Right lobe of liver (tissue), 6 donors: ENCODE data around the gene MCC. TPM values are rescaled to one million over a fixed set of nuclear protein-coding genes. Genes with fewer than 3 reads are reported as not detected.

Experiments used
- ATAC-seq, 4 donors: fragments of 200-7000 bp; cut with Tn5 transposase; one replicate each; pipeline ENCODE4 v1.9.1; 2020; ENCODE audit warnings: mild to moderate bottlenecking in 4 of 4, moderate library complexity in 4 of 4
- DNase-seq, 3 donors: peaks; one replicate each; pipeline ENCODE4 v3.0.0-alpha.2; 2020
- H3K27ac ChIP-seq, 3 donors: fragments of 200-600 bp; one replicate each; pipeline ENCODE4 v1.8.0; 2022
- H3K27me3 ChIP-seq, 2 donors: fragments of 200-600 bp; one replicate each; pipeline ENCODE4 v1.8.0; 2022
- H3K36me3 ChIP-seq, 4 donors: fragments of 200-600 bp; sonication (generic) in 1 of 4; one replicate each; pipeline versions ENCODE4 v1.5.1 to v1.8.0; 2017 to 2022; ENCODE audit warnings: control low read depth in 1 of 4
- H3K4me1 ChIP-seq, 4 donors: fragments of 200-600 bp; sonication (generic) in 1 of 4; one replicate each; pipeline versions ENCODE4 v1.5.1 to v1.8.0; 2017 to 2022; ENCODE audit warnings: control low read depth in 1 of 4
- H3K4me3 ChIP-seq, 3 donors: fragments of 200-600 bp; one replicate each; pipeline ENCODE4 v1.8.0; 2022
- H3K9me3 ChIP-seq, 4 donors: fragments of 200-600 bp; sonication (generic) in 1 of 4; one replicate each; pipeline versions ENCODE4 v1.5.1 to v1.8.0; 2017 to 2022; ENCODE audit warnings: control low read depth in 1 of 4
- CTCF ChIP-seq, 4 donors: fragments of 200-600 bp in 3 of 4; fragments of 450-650 bp in 1 of 4; IDR thresholded peaks; one replicate each; pipeline versions ENCODE4 v1.5.1 to v1.8.0; 2016 to 2022; ENCODE audit warnings: antibody characterized with exemption in 4 of 4, mild to moderate bottlenecking in 2 of 4
- POLR2A ChIP-seq: fragments of 450-650 bp; IDR thresholded peaks from one replicate; pipeline ENCODE4 v1.6.1; 2017; ENCODE audit warnings: antibody characterized with exemption, mild to moderate bottlenecking
- WGBS: methylation state at CpG from one replicate; pipeline ENCODE4 v1.1.6; 2018; ENCODE audit warnings: low coverage, low lambda C conversion rate; ENCODE audit not compliant: insufficient coverage; ENCODE audit errors: missing lambda C conversion rate; 5-methylcytosine and 5-hydroxymethylcytosine counted together
- intact Hi-C, 2 donors: fragments of 100-400 bp; cut with DNase I; formaldehyde crosslinking; loops; one replicate each; pipeline versions ENCODE4 v1.11.2 to v1.14.1; 2022
- total RNA-seq, 6 experiments: library from RNA; depleted of rRNA in 2 of 6; stranded (reverse); fragments of >200 nt in 2 of 6; fragmentation: NEBNext Ultra II Directional in 3 of 6; extraction: Animal tissue kit (Norgen Biotek cat#: 25700) in 3 of 6; gene quantifications; one replicate each; pipeline versions ENCODE4 v1.1.0 to v1.2.4, GENCODE V29; 2016 to 2023
- donor health status: DM: no; HTN: yes; CAD: no.
- donor health status: DM: no; HTN: no; CAD: no.
- donor health status: DM: no; HTN: no; CAD: no.
- donor health status: DM: no; HTN: yes; CAD: no.
- donor health status: DM: no; HTN: yes; CAD: no.

MCC gene
- total RNA-seq, 6 experiments from 2014 or later, result 23.1 to 35.2 (median 26.1) TPM

GRCh38 chr5:113452941-113453340 is 35.3 kb downstream of the MCC start:
- WGBS, result 89% methylated on average over 5 of the region's 6 CpGs

GRCh38 chr5:113451797-113452196 is 36.5 kb downstream of the MCC start:
- H3K36me3 ChIP-seq, result no peaks in the 10 kb centered on the region
- WGBS, result no CpG with 5 or more reads among the region's 2 CpGs
- intact Hi-C loops, result no loop called here
- H3K9me3 ChIP-seq, result no peaks in the 10 kb centered on the region
- ATAC-seq, result no peak
- no peaks in the 10 kb centered on the region for H3K27me3 ChIP-seq
- no peak overlapping the region for H3K27ac ChIP-seq
- DNase-seq, result no peak
- no peak for TF ChIP-seq POLR2A
- no peak for TF ChIP-seq CTCF (IDR thresholded peaks at IDR 0.05)
- peaks cover 0 to 14% (median 0%) of the 10 kb centered on the region in 4 donors for H3K4me1 ChIP-seq
- H3K4me3 ChIP-seq, result no peak overlapping the region

More at GRCh38 chr5:113452941-113453340, 35.3 kb downstream of the MCC start:
- H3K36me3 ChIP-seq, result no peaks in the 10 kb centered on the region
- peaks cover 0 to 14% (median 0%) of the 10 kb centered on the region in 4 donors for H3K4me1 ChIP-seq
- no peak overlapping the region for H3K27ac ChIP-seq
- DNase-seq, result no peak
- intact Hi-C loops, result no loop called here
- ATAC-seq, result no peak
- TF ChIP-seq CTCF (IDR thresholded peaks at IDR 0.05), result no peak
- no peak for TF ChIP-seq POLR2A
- H3K9me3 ChIP-seq, result no peaks in the 10 kb centered on the region
- H3K27me3 ChIP-seq, result no peaks in the 10 kb centered on the region
- H3K4me3 ChIP-seq, result no peak overlapping the region

GRCh38 chr5:113450929-113451328 is 37.3 kb downstream of the MCC start:
- no peaks in the 10 kb centered on the region for H3K27me3 ChIP-seq
- H3K36me3 ChIP-seq, result no peaks in the 10 kb centered on the region
- H3K9me3 ChIP-seq, result no peaks in the 10 kb centered on the region
- no peak for TF ChIP-seq CTCF (IDR thresholded peaks at IDR 0.05)
- TF ChIP-seq POLR2A, result no peak
- H3K4me3 ChIP-seq, result no peak overlapping the region
- no peak for DNase-seq
- peaks cover 0 to 14% (median 0%) of the 10 kb centered on the region in 4 donors for H3K4me1 ChIP-seq
- ATAC-seq, result no peak
- intact Hi-C loops, result no loop called here
- no peak overlapping the region for H3K27ac ChIP-seq
- 24% methylated on average over 2 of the region's 2 CpGs for WGBS

DNA sequence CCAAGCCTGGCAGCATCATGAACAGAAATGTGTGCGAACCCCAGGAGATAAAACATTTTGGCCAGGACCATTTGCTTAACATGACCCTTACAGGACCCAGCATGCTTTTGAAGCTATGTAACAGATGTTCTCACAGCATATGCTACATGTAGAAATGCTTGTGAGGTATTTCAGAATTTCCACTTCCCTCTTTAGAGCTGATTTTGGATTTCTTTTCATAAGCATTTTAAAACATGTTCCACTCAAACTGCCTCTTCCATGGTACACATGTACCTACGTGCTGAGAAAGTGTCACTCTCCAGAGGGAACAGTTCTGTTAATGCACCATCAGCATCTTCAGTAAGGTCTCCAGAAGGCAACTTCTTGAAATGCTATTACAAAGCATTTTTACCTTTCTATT is 37.8 kb downstream of the MCC start:
- no peak for TF ChIP-seq POLR2A
- H3K4me1 ChIP-seq, result peaks cover 0 to 14% (median 0%) of the 10 kb centered on the region in 4 donors
- intact Hi-C loops, result no loop called here
- WGBS, result 78% methylated on average over 1 of the region's 2 CpGs
- H3K36me3 ChIP-seq, result no peaks in the 10 kb centered on the region
- H3K27me3 ChIP-seq, result no peaks in the 10 kb centered on the region
- no peaks in the 10 kb centered on the region for H3K9me3 ChIP-seq
- no peak for ATAC-seq
- H3K4me3 ChIP-seq, result no peak overlapping the region
- H3K27ac ChIP-seq, result no peak overlapping the region
- no peak for DNase-seq

GRCh38 chr5:113448252-113448651 is 40.0 kb downstream of the MCC start:
- TF ChIP-seq CTCF (IDR thresholded peaks at IDR 0.05) (no peak), POLR2A (no peak)
- ATAC-seq (peak in 3 of 4 donors; percentile 45 to 67 (median 66)), DNase-seq (no peak)
- Histone ChIP-seq H3K4me3 (no peak overlapping the region), H3K4me1 (peaks cover 0 to 14% (median 0%) of the 10 kb centered on the region in 4 donors), H3K27ac (no peak overlapping the region), H3K9me3 (no peaks in the 10 kb centered on the region), H3K27me3 (no peaks in the 10 kb centered on the region), H3K36me3 (no peaks in the 10 kb centered on the region)
- WGBS, result 48% methylated on average over 3 of the region's 3 CpGs
- intact Hi-C loops, result no loop called here
